DND-41 (cell line): ENCODE results near the gene GRIK2.

Experiments used
- EZH2 ChIP-seq: IDR thresholded peaks from 3 replicates; pipeline ENCODE4 v1.6.1; 2012; ENCODE audit warnings: borderline replicate concordance, low read depth, mild to moderate bottlenecking, moderate library complexity, low read length, inconsistent platforms; ENCODE audit not compliant: severe bottlenecking
- TF ChIP-seq, protein P1 (sequence below): IDR thresholded peaks from 2 replicates; pipeline ENCODE4 v1.5.1; 2012; ENCODE audit warnings: borderline replicate concordance, low read length, moderate library complexity, mild to moderate bottlenecking; ENCODE audit not compliant: poor library complexity, severe bottlenecking; ENCODE audit errors: extremely low read depth

- TF ChIP-seq, protein P1, sequence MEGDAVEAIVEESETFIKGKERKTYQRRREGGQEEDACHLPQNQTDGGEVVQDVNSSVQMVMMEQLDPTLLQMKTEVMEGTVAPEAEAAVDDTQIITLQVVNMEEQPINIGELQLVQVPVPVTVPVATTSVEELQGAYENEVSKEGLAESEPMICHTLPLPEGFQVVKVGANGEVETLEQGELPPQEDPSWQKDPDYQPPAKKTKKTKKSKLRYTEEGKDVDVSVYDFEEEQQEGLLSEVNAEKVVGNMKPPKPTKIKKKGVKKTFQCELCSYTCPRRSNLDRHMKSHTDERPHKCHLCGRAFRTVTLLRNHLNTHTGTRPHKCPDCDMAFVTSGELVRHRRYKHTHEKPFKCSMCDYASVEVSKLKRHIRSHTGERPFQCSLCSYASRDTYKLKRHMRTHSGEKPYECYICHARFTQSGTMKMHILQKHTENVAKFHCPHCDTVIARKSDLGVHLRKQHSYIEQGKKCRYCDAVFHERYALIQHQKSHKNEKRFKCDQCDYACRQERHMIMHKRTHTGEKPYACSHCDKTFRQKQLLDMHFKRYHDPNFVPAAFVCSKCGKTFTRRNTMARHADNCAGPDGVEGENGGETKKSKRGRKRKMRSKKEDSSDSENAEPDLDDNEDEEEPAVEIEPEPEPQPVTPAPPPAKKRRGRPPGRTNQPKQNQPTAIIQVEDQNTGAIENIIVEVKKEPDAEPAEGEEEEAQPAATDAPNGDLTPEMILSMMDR = no peak
- no peak for TF ChIP-seq EZH2
Observed at GRCh38 chr6:101484781-101485180, 91.3 kb downstream of the GRIK2 start.
